ENCODE data around the gene CASK.

CASK gene

DNA sequence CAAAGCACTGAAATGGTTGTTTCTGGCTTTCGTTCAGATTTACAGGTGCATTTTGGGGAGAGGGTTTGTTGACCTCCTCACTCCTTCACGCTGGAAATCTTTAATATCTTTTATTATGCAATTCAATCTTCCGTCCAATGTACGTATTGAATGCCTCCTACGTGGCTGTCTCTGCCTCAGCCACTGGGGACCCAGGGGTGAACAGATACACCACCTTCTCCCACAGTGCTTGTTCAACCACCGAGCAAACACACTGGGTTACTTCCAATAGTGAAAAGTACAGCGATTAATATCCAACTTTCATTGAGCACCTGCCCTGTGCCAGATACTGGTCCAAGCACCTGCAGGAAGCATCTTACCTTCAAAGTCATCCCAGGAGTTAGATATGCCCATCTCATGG is 424.2 kb downstream of the CASK start:
- Histone ChIP-seq H3K27me3 (ENCODE audit: control insufficient read depth, insufficient read depth, low read length) (peaks cover 4% of the 10 kb centered on the region), H3K4me3 (ENCODE audit: low read length) (no peak overlapping the region), H3K9ac (ENCODE audit: low read depth, low read length) (no peak overlapping the region), H3K4me1 (ENCODE audit: control insufficient read depth, insufficient read depth, low read length) (no peaks in the 10 kb centered on the region), H3K9me3 (replicated peaks; ENCODE audit: low read length) (no peaks in the 10 kb centered on the region), H3K36me3 (ENCODE audit: insufficient read depth, low read length) (no peaks in the 10 kb centered on the region), H3K4me2 (ENCODE audit: low read length) (no peak overlapping the region)

DNA sequence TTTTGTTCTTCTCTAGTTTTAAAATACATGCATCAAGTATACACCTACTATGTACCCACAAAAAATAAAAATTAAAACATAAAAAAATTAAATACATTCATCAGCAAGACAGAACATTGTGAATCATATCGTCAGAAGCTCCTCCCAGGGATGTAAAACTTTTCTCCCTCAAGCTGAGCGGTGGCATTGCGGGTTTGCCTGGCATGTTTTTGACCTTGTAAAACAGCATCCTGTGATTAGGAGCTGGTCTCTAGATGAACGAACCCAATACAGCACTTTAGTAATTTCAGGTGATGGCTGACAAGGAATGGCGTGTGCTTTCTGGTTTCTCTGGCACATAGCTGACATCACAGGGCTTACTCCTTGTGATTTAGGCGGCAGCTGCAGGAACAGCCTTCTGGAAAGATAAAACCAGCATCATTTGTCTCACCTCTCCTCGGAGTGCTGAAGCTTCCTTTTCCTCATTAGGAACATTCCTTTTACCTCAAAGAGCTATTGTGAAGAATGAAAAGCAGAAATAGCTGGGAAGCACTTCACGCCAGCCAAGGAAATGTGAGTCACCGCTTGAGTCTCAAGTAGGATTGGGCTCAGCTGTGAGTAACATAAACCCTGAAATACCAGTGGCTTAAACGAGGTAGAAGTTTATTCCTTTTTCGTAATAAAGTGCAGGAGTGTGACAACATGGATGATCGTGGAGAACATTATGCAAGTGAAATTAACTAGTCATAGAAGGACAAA is 431.9 kb downstream of the CASK start:
- Histone ChIP-seq H3K27me3 (ENCODE audit: control insufficient read depth, insufficient read depth, low read length) (no peaks in the 10 kb centered on the region), H3K36me3 (ENCODE audit: insufficient read depth, low read length) (no peaks in the 10 kb centered on the region), H3K4me2 (ENCODE audit: low read length) (peak overlapping the region; percentile 83), H3K9me3 (replicated peaks; ENCODE audit: low read length) (no peaks in the 10 kb centered on the region), H3K9ac (ENCODE audit: low read depth, low read length) (peak overlapping the region; percentile 46), H3K4me1 (ENCODE audit: control insufficient read depth, insufficient read depth, low read length) (no peaks in the 10 kb centered on the region), H3K4me3 (ENCODE audit: low read length) (peak overlapping the region; percentile 35)

DNA sequence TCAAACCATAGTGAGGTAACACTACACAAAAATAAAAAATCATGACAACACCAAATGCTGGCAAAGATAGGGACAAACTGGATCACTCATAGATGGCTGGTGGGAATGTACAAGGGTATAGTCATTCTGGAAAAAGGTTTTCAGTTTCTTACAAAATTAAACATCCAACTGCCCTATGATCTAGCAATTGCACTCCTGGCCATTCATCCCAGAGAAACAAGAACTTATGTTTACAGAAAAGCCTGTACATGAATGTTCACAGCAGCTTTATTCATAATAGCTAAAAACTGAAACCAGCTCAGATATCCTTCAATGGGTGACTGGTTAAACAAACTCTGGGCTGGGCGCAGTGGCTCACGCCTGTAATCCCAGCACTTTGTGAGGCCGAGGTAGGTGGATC is 432.9 kb downstream of the CASK start:
- H3K9ac ChIP-seq (ENCODE audit: low read depth, low read length) = no peak overlapping the region
- no peaks in the 10 kb centered on the region for H3K36me3 ChIP-seq (ENCODE audit: insufficient read depth, low read length)
- H3K4me1 ChIP-seq (ENCODE audit: control insufficient read depth, insufficient read depth, low read length) = no peaks in the 10 kb centered on the region
- no peak overlapping the region for H3K4me2 ChIP-seq (ENCODE audit: low read length)
- H3K9me3 ChIP-seq (replicated peaks; ENCODE audit: low read length) = no peaks in the 10 kb centered on the region
- no peak overlapping the region for H3K4me3 ChIP-seq (ENCODE audit: low read length)
- no peaks in the 10 kb centered on the region for H3K27me3 ChIP-seq (ENCODE audit: control insufficient read depth, insufficient read depth, low read length)

DNA sequence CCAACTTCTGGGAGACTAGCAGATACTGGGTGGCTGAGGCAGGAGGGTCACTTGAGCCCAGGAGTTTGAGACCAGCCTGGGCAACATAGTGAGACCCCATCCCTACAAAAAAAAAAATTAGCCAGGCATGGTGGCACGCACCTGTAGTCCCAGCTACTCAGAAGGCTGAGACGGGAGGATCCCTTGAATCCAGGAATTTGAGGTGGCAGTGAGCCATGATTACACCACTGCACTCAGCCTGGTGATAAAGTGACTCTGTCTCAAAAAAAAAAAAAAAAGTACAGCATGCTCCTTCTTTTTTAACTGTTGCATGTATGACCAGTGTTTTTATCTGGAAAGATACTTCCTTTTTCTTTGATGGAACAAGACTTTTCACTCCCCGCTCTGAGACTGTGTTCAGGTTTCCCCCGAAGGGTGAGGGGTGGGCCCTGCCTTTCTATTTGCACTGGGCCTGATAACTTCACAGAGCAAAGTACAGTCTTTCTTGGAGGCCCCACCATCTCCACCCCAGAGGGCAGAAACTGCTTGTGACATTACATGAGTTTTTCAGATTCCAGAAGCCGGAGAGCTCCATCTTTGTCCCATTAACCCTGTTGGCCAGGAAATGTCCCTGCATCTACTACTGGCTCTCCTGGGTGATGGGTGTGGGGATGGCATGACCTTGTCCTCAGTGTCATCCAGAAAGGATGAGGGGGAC is 441.1 kb downstream of the CASK start:
- Histone ChIP-seq H3K27me3 (ENCODE audit: control insufficient read depth, insufficient read depth, low read length) (no peaks in the 10 kb centered on the region), H3K9me3 (replicated peaks; ENCODE audit: low read length) (no peaks in the 10 kb centered on the region), H3K9ac (ENCODE audit: low read depth, low read length) (no peak overlapping the region), H3K4me1 (ENCODE audit: control insufficient read depth, insufficient read depth, low read length) (no peaks in the 10 kb centered on the region), H3K4me2 (ENCODE audit: low read length) (no peak overlapping the region), H3K36me3 (ENCODE audit: insufficient read depth, low read length) (no peaks in the 10 kb centered on the region), H3K4me3 (ENCODE audit: low read length) (no peak overlapping the region)

DNA sequence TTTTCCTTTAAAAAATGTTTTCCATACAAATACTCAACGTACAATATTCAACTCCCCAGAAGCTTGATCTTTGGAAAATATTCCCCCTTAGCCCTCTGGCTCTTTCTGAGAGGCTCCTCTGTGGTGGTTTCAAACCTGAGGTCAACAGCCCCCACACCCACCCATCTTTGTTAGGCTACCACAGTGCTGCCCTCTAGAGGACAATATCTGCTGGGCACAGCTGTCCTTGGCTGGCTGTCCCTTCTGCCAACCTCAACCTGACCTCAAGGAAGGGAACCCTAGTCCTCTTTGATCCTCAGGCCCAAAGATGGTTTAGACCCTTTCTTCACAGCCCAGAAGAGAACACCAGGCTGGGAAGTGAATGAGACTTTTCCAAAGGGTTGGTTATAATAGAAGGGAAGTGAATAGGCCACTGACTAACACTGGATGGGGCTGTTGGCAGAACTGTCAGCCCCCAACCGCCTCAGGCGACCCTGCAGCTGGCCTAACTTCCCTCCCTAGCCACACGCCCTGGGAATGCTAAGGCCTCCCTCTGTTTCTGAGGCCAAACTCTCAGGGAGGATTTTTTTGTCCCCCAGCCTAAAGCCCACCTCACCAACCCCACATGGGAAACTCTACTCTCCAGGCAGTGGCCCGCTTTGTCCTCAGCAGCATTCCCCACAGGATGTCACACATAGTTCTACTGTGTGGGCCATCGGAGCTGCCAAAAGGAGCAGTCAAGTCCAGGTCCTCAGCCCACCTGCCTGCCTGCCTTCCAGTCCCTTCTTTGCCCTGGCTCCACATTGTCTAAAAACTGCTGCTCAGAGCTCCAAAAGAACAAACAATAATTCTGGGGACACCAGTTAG is 441.9 kb downstream of the CASK start:
- Histone ChIP-seq H3K9ac (ENCODE audit: low read depth, low read length) (no peak overlapping the region), H3K4me2 (ENCODE audit: low read length) (no peak overlapping the region), H3K27me3 (ENCODE audit: control insufficient read depth, insufficient read depth, low read length) (no peaks in the 10 kb centered on the region), H3K4me3 (ENCODE audit: low read length) (no peak overlapping the region), H3K4me1 (ENCODE audit: control insufficient read depth, insufficient read depth, low read length) (no peaks in the 10 kb centered on the region), H3K36me3 (ENCODE audit: insufficient read depth, low read length) (no peaks in the 10 kb centered on the region), H3K9me3 (replicated peaks; ENCODE audit: low read length) (no peaks in the 10 kb centered on the region)

DNA sequence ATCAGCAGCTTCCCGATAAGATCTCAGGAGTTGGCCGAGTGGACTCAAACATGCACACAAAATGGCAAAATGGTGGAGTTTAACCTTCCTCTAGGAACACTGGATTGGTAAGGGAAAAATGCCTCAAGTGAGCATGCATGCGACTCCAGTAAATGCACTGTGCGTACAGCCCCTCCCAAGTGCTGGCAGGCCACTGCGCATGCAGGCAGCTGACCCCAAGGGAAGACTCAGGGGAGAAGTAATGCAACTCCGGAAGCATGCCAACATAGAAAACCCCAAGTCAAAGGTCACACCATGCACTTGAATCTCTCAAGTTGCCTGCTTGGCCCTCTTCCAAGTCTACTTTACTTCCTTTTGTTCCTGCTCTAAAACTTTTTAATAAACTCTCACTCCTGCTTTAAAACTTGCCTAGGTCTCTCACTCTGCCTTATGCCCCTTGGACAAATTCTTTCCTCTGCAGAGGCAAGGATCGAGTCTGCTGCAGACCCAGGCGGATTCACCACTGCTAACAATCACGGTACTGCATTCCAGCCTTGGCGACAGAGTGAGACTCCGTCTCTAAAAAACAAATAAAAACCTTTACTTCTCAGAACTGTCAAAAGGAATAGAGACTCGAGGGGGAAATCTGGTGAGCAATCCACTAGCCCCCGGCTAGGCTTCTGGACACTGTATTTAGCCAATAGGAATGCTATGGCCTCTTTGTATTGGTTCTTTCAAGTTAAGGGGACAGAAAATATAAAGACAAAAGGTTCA is 442.7 kb downstream of the CASK start:
- H3K36me3 ChIP-seq (ENCODE audit: insufficient read depth, low read length) = no peaks in the 10 kb centered on the region
- no peaks in the 10 kb centered on the region for H3K4me1 ChIP-seq (ENCODE audit: control insufficient read depth, insufficient read depth, low read length)
- no peaks in the 10 kb centered on the region for H3K27me3 ChIP-seq (ENCODE audit: control insufficient read depth, insufficient read depth, low read length)
- no peaks in the 10 kb centered on the region for H3K9me3 ChIP-seq (replicated peaks; ENCODE audit: low read length)
- no peak overlapping the region for H3K9ac ChIP-seq (ENCODE audit: low read depth, low read length)
- no peak overlapping the region for H3K4me2 ChIP-seq (ENCODE audit: low read length)
- H3K4me3 ChIP-seq (ENCODE audit: low read length) = no peak overlapping the region

DNA sequence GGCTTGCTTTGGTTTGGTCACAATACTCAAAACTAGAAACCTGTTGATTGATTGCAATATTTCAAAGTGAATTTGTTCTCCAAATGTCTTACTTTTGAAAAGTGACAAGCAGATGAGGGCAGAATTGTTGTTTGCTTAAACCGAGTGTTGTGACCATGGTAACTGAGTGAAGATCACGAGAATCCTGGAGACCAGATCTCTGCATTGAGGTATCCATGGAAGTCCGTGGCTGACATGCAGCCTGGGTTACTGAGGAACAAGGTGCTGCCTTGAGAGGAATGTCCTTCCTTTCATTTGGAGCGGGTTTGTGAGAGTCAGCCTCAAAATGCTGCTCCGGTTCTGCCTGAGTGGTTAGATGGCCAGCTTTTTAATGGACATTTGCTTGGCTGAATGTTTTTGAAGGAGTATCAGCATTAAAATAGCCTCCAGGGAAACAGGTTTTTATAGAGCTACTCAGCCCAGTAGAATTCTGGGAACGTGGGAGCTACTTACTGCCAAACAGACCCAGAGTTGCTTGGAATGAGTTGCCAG is 444.9 kb downstream of the CASK start:
- Histone ChIP-seq H3K4me1 (ENCODE audit: control insufficient read depth, insufficient read depth, low read length) (no peaks in the 10 kb centered on the region), H3K4me2 (ENCODE audit: low read length) (no peak overlapping the region), H3K9me3 (replicated peaks; ENCODE audit: low read length) (no peaks in the 10 kb centered on the region), H3K27me3 (ENCODE audit: control insufficient read depth, insufficient read depth, low read length) (no peaks in the 10 kb centered on the region), H3K4me3 (ENCODE audit: low read length) (no peak overlapping the region), H3K36me3 (ENCODE audit: insufficient read depth, low read length) (no peaks in the 10 kb centered on the region), H3K9ac (ENCODE audit: low read depth, low read length) (no peak overlapping the region)

DNA sequence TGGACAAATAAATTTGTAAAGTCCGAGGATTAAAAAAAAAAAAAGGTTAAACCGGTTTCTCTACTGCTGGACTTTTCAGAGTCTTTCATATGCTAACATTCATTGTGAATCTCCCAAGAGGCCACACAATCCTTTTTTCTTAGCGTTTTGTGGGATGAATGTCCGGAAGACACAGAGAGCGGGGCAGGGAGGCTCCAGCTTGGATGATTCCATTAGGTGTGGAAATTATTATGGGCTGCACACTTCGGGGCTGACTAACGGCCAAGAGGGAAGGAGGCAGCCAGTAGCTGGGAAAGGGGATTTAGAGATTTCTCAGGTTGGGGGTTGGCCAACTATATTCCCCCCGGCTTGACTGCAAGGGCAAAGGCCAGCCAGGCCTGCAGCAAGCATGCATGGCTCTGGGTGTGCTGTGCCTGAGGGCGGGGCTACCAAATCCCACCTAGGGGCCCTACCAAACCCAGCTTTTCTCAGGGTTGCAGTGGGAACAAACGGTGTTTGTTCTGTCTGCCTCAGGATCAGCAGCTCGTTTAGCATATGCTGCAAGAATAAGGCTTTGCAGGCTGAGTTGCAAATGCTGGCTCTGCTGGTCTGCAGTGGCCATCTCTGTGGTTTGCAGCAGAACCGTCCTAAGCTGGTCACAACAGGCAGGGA is 447.6 kb downstream of the CASK start:
- Histone ChIP-seq H3K4me1 (ENCODE audit: control insufficient read depth, insufficient read depth, low read length) (no peaks in the 10 kb centered on the region), H3K9me3 (replicated peaks; ENCODE audit: low read length) (no peaks in the 10 kb centered on the region)

GRCh38 chrX:41475191-41475590 is 448.2 kb downstream of the CASK start:
- H3K9ac ChIP-seq (ENCODE audit: low read depth, low read length) = no peak overlapping the region
- no peaks in the 10 kb centered on the region for H3K27me3 ChIP-seq (ENCODE audit: control insufficient read depth, insufficient read depth, low read length)
- H3K9me3 ChIP-seq (replicated peaks; ENCODE audit: low read length) = no peaks in the 10 kb centered on the region
- H3K36me3 ChIP-seq (ENCODE audit: insufficient read depth, low read length) = no peaks in the 10 kb centered on the region
- no peak overlapping the region for H3K4me2 ChIP-seq (ENCODE audit: low read length)
- H3K4me3 ChIP-seq (ENCODE audit: low read length) = no peak overlapping the region
- no peaks in the 10 kb centered on the region for H3K4me1 ChIP-seq (ENCODE audit: control insufficient read depth, insufficient read depth, low read length)

More for the DNA sequence above, 447.6 kb downstream of the CASK start:
- Histone ChIP-seq H3K4me2 (ENCODE audit: low read length) (no peak overlapping the region), H3K36me3 (ENCODE audit: insufficient read depth, low read length) (no peaks in the 10 kb centered on the region), H3K27me3 (ENCODE audit: control insufficient read depth, insufficient read depth, low read length) (no peaks in the 10 kb centered on the region), H3K4me3 (ENCODE audit: low read length) (no peak overlapping the region), H3K9ac (ENCODE audit: low read depth, low read length) (no peak overlapping the region)

DNA sequence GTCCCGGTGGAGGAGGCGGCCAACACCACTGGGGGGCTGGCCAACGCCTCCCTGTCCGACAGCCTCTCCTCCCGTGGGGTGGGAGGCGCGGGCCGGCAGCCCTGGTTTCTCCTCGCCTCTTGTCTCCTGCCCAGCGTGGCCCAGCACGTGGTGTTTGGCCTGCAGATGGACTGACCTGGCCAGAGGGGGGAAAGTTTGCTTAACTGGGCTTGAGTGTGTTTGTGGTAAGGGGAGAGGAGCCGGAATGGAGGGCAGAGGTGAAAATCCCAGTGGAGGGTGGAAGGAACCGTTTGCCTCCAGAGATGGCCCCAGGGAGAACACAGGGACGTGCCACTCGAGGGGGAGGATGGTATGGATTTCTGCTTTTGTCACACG is 448.6 kb downstream of the CASK start:
- Histone ChIP-seq H3K9me3 (replicated peaks; ENCODE audit: low read length) (no peaks in the 10 kb centered on the region), H3K4me3 (ENCODE audit: low read length) (no peak overlapping the region), H3K4me2 (ENCODE audit: low read length) (no peak overlapping the region), H3K27me3 (ENCODE audit: control insufficient read depth, insufficient read depth, low read length) (no peaks in the 10 kb centered on the region), H3K9ac (ENCODE audit: low read depth, low read length) (no peak overlapping the region), H3K36me3 (ENCODE audit: insufficient read depth, low read length) (no peaks in the 10 kb centered on the region), H3K4me1 (ENCODE audit: control insufficient read depth, insufficient read depth, low read length) (no peaks in the 10 kb centered on the region)
